HG02610 (cell line): Measurements from ENCODE around the gene MPL.
"Not testable (repeated sequence)": the region's sequence is repeated elsewhere in the genome, so short reads cannot be mapped to it uniquely, and the experiment has no call there.

ENCODE experiments used
- ATAC-seq: cut with Tn5 transposase; IDR thresholded peaks from one replicate; pipeline ENCODE4 v1.9.1; 2021; ENCODE audit warnings: mild to moderate bottlenecking, moderate library complexity; ENCODE audit not compliant: unreplicated experiment

The MPL gene

DNA sequence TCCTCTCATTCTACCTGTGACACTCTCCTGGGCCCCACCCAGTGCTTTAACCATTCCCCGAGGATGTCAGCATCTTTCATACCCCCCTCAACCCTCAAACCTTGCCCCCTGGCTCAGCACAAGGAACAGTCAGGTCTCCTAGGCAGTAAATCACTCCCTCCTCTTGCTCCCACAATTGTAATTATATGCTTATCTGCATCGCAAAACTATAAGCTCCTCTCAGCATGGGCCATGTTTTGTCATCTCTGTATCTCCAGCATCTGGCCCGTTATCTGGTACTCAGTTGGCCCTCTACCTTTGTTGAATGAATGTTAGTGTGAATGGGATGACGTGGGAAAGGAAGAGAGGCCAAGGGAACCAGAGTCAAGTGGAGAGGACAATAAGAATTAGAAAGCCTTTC is 32.9 kb downstream of the MPL start:
- no peak for ATAC-seq

DNA sequence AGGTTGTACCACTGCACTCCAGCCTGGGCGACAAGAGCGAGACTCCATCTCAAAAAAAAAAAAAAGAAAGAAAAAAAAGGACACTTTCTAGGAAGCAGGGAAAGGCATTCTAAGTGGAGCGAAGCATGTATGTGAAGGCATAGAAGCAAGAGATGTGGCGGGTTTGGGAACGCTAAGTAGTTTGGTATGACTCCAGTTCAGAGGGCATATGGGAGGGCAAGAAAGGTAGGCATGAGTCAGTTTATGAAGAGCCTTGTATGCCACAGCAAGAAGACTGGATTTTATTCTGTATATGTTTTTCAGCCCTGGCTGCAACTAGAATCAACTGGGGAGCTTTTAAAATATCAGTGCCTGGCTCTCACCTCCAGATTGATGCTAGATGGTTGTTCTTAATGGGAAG is 34.6 kb downstream of the MPL start:
- no peak for ATAC-seq

DNA sequence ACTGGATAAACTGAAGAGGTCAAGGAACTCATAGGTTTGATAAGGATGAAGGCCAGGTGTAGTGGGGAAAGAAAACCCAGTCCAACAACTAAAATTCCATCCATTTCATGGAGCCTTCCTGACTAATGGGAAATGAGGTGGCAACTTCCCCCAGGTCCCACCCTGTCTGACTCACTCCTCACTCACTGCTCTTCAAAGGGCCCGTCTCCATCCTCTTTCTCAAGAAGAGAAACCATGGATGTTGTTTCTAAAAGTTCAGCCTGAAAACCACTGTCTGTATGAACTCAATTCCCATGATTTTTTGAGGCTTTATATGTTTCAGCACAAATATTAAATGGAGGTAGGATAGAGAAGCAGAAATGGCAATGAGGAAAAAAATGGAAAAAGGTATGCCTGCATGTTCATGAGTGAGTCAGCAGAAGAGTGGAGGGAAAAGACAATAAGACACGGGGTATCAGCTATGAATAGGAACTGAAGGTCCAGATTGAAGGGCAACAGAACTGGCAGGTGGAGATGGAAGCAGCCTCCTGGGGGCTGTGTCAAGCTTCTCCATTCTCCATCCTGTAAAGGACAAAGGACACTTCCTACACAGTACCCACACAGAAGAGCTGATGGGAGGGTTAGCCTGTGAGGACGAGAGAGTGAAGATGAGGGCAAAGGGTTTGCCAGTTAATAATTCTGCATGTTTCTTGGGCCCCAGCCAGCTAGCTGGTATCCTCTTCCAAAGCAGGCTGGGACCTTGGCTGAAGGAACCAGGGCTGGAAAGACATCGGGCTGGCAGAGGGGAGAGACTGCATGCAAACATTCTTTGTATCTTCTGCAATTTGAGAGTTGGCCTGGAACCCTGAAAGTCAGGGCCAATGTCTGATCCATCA is 35.7 kb downstream of the MPL start:
- no peak for ATAC-seq

DNA sequence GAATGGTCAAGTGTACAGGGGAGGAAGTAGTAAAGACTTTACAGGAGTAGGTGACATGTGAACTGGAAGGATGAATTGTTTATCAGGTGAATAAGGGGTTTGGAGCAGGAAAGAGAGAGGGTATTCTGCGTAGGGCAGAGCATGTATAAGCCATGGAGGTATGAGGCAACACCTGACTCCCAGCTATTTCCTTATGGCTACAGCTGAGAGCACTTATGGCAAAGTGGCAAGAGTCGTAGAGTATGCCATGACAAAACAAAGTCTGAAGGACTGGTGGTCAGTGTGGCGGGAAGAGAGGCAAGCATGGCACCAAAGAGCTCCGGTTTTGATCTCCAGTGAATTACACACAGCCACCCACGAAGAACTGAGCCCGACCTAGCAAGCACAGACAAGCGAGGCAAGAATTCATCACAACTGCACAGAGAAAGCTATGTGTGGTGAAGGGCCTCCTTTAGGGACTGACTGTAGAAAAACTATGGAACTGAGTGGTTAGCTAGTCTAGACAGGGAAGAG is 39.2 kb downstream of the MPL start:
- no peak for ATAC-seq

DNA sequence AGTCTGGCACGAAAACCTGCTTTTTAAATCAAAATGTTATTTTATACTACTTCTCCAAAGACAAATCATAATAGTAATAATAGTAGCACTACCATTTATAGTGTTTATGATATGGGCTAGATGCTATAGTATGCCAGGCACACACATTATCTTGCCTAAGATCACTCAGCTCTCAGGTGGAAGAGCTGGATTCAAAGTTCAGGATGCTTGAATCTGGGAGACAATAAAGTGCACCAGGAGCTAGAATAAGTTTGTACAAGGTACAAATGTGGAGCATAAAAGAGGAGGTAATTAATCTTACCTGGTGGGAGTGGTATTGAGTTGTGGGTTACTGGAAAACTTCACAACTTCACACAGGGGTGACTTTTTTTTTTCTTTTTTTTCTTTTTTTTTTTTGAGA is 40.2 kb downstream of the MPL start:
- no peak for ATAC-seq

DNA sequence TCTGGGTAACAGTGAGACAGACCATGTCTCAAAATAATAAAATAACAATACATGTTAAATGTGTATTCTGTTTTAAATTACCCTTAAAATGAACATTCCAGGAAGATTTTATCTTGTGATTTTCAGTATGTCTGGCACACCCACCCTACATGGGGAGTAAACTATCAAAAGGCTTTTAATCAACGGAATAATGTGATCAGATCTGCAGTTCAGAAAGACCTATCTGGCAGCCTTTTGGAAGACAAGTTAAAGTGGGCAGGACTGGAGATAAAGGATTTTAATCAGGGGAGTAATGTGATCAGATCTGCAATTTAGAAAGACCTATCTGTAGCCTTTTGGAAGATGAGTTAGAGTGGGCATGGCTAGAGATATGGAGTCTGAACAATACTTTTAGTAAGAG is 41.9 kb downstream of the MPL start:
- ATAC-seq: no peak

DNA sequence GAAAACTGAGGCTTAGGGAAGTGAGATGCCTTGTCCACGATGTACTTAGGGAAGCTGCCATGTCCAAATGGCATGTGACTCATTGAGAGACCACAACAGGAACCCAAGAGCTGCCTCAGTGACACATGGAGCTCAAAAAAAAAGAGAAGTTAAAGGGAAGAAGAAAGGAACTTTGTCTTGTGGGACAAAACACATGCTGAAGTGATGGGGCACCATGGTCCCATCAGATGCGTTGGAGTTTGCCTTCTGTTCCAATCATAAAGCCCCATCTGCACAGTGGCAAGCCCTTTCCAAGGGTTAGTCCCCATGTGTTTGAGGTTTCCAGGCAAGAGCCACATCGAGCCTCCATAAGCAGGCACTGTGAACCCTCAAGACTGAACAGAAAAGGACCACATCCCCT is 44.0 kb downstream of the MPL start:
- ATAC-seq: no peak

DNA sequence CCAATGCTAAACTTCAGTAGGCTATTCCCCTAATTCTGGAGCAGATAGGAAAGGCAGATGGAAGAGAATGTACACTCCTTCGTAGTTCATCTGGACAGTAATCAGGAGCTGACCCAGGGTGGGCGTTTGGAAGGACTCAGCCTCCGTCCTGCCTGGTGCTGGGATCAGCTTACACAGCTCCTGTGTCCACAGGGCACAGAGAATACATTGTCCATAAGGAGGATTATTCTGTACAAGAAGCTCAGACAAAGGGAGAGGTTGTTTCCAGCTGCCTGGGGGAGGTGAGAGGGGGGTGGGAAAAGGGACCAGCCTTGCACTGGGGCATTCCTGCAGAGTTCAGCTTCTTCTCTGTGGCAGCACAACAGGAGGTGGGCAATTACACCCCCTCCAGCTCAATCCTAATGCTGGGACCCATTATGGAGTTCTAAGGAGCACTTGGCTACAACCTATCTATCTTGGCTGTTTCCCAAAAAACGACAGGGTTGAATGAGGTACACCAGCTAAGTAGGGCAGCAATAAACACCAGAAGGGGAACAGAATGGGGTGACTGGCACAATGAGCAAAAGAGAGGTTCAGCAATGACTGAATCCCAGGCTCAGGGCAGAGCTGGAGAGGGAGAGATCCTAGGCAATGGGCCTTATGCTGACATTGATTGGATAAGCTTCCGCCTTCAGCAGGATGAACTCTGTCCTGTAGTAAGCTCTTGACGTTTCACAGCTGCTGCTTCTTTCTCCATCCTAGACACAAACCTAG is 44.6 kb downstream of the MPL start:
- ATAC-seq: no peak

DNA sequence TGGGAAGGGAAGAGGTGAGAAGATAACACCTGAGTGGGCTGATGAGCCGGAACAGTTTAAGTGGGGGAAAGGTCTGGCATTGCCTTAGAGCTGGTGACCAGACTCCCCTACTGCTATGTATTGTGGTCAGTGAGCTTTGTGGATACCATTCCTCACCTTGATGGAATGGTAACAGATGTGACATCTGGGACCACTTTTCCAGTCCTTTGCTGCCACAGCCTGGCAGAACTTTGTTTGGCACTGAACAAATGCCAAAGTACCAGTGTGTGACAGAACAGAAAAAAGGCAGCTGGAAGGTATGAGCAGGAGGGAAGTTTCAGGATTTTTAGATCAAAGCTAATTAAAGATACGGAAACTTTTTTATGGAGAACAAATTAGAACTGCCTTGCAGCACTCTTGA is 45.8 kb downstream of the MPL start:
- ATAC-seq: no peak

DNA sequence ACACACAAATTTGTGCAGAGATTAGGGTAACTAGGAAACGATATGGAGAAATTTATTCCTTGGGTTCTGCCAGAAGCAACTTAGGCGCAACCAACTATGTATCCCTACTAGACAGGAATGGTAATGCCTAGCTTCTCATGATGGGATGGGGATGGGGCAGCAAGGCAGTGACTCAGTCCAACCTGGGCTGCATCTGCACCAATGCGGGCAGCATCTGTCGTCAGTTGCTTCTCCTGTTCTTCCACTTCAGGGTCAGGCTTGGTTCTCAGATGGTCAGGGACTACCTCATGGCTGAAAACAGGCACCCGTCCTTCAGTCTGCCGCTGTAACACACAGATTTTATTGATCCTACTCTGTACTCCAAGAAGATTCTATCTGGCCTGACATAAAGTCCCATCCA is 49.1 kb downstream of the MPL start:
- ATAC-seq: no peak

DNA sequence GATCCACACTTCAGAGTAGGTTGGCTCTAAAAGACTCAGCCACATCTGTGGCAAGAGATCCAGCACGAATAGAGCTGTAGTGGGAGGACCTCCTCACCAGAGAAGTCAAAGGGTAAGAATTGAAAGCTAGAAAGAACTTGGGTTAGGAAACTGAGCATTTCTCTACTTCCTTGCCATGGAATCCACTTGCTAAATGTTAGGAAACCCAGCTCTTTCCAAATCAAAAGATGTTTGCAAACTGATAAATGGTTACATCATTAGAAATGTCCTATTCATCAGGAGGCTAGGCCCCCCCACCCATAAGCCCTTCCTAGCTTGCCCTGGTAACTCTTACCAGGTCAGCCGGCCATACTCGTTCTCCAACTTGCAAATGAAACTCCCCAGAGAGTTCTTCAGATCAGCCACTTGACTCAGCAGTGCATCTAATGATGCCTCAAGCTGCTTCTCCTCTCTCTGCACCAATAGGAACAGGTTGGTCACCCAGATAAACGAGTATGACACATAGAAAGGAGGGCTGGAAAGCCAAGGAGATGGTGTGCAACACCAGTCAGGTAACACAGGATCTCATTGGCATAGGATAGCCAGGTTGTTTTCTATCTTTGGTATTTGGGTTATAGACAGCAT is 50.5 kb downstream of the MPL start:
- no peak for ATAC-seq

DNA sequence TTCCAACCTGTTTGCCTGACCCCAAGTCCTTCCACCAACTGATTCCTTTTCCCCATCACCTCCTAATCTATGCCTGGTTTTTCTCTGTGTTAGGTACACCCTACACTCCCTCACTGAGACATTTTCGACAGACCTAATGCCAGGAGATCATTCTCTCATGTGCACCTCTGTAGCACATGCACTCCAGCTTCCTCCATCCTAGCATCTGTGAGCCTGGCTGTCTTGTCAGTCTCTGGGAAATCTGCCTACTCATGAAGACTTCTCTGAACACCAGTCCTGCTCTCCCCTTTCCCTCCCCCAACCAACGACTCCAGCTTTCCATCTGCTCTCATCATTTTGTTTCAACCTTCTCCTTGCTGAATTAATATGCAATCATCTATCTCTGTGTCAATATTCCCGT is 51.0 kb downstream of the MPL start:
- no peak for ATAC-seq

DNA sequence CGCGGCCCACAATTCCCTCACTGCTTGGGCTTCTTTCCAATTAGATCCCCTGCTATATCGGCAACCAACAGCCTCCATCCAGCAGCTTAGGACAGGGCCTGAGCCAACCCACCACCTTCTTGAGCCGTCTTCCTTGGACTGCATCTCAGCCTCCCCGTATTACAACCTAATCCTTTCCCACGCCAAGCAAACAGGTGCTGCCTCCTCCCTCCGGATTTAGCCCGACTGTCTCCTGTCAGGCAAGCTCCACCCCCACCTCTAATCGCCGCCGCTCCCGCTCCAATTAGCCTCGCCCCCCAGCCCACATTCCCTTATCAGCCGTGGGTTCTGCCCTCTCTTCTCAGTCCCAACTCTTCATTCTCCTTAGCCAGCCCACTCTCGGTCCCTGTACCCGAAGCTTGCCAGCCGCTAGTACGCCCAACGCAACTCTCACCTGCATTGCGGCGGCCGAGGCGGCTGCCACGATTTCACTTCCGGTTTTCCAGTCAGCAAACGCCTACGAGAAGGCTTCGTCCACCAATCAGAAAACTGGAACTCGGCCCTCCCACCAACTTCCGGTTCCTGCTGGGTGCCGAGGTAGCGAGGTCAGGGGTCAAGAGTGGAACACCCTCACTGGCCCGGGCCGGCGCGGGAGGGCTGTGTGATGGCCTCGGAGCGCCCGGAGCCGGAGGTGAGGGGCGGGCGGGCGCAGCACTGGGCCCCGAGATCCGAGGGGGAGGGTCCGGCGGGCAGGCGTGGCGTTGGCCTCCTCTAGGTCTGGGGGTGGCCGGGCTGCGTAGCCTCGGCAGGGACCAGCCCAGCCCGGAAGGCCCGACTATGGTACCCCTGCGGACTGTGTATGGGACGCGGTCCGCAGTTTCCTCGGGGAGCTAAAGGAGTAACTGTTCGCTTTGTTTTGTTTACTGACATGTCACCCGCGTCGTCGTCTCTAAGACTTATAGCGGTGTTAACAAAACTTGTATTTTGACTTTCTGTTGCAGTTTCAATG is 52.0 kb downstream of the MPL start, which contains the start of the genes MED8 and SZT2:
Gene MED8 (minus strand): TSS at position 475 of the 988 bp plus-strand sequence. CDS start 36 bp downstream, at position 439.
Gene SZT2 (plus strand): TSS at position 574 of the 988 bp plus-strand sequence. CDS start 70 bp downstream, at position 644.
- peak; percentile 90 for ATAC-seq

DNA sequence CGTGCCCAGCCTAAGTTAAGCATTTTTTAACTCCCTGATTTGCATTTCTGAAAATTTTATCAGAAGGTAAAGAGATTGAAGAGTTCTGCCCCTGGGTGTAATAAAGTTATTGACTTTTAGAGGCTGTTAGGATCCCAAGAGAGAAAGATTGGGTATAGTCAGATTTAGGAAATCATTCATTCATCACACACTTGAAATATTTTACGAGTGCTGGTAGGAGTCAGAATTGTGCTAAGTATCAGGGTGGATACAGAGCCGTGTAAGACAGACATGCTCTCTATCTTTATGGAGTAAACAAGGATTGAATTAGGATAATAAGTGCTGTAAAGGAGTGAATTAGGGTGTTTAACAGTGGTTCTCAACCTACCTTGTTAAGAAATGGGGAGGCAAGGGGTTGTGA is 55.1 kb downstream of the MPL start:
- no peak for ATAC-seq

DNA sequence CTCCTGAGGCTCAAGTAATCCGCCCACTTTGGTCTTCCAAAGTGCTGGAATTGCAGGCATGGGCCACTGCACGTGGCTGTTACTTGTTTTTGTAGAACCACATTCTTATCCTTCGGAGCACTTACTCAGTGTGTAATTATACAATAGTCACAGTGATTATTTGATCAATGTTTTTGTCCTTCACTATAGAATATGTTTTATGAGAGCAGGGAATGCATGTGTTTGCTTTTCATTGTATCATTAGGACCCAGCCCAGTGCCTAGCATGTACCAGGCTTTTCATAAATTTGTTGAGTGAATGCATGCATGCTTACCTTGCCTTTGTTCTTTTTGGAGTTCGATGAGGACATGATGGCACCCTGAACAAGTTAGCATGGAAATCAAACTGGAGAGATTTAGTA is 57.9 kb downstream of the MPL start:
- ATAC-seq: no peak

DNA sequence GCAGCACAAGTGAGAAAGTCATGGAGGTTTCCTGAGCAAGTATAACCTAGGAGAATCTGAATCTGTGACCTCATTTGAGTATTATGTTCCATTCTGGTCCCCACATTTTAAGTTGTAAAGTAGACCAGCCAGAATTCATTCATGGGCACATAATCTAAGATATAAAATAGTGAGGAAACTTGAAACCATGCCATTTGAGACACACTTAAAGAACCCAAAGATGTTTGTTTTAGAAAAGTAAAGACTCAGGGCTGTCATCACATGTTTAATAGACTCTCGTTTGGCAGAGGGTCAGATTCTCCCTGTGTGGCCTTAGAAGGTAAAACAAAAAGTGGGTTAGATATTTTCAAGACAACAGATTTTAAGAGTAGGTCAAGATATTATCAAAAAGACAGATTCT is 58.4 kb downstream of the MPL start:
- ATAC-seq: no peak

DNA sequence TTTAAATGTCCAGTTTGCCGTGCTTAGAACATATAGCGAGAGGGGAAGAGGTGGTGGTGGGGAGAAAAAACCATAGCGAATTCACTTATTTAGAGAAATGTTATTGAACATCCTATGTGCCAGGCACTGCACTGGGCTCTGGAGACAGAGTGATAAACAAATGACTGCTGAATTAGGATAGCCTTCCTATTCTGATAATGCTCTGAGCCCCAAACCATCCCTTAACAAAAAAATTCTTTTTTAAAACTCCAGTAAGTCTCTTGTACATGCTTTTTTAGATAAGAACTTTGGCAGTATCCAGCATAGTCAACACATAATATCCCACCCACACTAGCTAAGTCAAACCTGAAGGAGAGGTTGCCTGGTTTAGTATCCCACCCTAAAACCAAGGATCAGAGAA is 60.6 kb downstream of the MPL start:
- no peak for ATAC-seq

DNA sequence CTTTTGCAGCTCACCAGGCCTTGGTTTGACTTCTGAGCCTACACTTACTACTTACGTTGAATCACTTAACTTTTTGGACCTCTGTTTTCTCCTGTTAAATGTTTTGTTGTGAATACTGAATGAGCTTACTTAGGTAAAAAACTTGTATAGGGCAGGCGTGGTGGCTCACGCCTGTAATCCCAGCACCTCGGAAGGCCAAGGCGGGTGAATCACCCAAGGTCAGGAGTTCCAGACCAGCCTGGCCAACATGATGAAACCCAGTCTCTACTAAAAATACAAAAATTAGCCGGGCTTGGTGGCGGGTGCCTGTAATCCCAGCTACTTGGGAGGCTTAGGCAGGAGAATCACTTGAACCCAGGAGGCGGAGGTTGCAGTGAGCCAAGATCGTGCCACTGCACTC is 62.8 kb downstream of the MPL start:
- not testable (repeated sequence) for ATAC-seq

DNA sequence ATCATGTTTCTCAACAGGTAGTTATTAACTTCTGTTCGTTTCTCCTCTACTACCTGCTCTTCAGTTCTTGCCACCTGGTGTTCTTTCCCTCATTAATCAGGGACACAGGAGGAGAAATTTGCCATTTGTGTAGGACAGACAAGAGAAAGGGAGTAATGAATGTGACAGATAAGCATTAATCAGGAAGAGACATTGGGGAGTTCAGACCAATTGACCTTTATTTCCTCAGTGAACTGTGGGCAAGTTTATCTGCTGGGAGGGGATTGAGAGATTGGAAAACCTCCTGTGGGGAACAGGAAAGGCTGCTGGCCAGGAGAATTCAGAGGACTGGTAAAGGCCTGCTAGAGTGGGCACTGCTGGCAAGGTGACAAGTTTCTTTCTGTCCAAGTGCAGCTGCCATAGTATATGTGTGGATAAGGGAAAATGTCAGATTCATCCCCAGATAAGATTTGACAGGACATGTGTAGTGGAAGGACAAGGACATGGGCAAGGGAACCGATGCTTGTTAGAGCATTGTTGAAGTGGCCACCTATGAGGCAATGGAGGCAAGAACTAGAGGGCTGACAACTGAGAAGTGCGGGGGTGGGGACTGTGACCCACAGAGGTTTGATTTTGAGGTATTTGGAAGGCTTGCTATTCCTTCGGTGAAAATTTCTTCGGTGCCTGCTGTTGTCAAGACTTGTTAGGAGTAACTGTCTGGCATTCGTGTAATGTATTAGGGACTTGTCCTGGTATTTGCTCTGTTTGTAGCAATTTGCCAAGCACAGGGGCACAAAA is 64.7 kb downstream of the MPL start:
- ATAC-seq: no peak
